ENCODE data around the gene SLC25A47. TPM values are rescaled to one million over a fixed set of nuclear protein-coding genes. Genes with fewer than 3 reads are reported as not detected.
A peak's percentile ranks its signal among the peaks of the same experiment; 100 is the strongest.
"Not testable (repeated sequence)": the region's sequence is repeated elsewhere in the genome, so short reads cannot be mapped to it uniquely, and the experiment has no call there.

SLC25A47 gene
- total RNA-seq, 4 donors from 2014 or later, result 0.54 to 1.2 TPM; not detected in 2

DNA sequence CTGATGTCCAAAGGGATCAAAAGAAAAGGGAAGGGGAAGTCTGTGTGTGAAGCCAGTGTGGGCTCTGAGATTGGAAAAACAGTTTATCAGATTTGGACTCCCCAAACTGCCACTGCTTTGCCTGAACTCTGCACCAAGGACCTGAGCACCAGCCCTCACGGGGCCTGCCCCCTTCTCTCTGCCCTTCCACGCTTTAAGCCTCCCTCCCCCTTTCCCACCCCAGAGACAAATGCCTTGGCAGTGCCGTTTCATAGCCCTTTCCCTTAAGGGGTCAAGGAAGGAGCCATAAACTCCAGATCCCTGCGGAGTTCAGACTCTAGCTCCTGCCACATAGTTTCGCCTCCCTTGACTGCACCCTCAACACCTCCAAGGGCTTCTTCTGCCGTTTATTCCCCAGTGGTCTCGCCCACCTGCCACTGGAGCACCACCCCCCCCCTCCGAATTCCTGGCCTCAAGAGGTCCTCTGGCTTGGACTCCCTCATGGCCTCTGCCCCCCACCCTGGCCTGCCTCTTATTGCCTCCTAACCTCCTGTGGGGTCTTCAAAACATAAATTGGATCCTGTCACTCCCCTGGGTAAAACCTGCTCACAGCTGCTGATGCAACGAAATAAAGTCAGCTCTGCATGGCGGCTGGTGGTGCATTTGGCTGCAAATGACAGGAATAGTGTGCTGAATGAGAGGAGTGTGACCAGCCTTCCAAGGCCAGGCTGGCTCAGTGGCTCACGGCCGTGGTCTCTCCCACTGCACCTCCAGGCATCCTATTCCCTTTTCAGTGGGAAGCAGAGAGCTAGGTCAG is 35.7 kb upstream of the SLC25A47 start:
- peak in 1 of 3 donors; percentile 41 for DNase-seq
- Histone ChIP-seq H3K36me3 (peaks cover 0 to 10% (median 0%) of the 10 kb centered on the region in 3 donors), H3K9me3 (no peaks in the 10 kb centered on the region), H3K27me3 (no peaks in the 10 kb centered on the region), H3K4me3 (no peak overlapping the region), H3K4me1 (peaks cover 0 to 14% (median 2%) of the 10 kb centered on the region in 4 donors), H3K27ac (no peak overlapping the region)
- TF ChIP-seq, protein P1, sequence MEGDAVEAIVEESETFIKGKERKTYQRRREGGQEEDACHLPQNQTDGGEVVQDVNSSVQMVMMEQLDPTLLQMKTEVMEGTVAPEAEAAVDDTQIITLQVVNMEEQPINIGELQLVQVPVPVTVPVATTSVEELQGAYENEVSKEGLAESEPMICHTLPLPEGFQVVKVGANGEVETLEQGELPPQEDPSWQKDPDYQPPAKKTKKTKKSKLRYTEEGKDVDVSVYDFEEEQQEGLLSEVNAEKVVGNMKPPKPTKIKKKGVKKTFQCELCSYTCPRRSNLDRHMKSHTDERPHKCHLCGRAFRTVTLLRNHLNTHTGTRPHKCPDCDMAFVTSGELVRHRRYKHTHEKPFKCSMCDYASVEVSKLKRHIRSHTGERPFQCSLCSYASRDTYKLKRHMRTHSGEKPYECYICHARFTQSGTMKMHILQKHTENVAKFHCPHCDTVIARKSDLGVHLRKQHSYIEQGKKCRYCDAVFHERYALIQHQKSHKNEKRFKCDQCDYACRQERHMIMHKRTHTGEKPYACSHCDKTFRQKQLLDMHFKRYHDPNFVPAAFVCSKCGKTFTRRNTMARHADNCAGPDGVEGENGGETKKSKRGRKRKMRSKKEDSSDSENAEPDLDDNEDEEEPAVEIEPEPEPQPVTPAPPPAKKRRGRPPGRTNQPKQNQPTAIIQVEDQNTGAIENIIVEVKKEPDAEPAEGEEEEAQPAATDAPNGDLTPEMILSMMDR (IDR thresholded peaks at IDR 0.05), result no peak
- no peak for TF ChIP-seq POLR2A (IDR thresholded peaks at IDR 0.05)

DNA sequence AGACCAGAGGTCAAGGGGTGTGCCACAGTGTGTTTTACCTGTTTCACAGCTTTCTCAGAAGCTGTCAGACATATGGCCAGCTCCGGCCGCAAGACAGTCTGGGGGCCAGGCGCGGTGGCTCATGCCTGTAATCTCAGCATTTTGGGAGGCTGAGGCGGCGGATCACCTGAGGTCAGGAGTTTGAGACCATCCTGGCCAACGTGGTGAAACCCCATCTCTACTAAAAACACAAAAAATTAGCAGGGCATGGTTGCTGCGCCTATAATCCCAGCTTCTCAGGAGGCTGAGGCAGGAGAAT is 35.2 kb upstream of the SLC25A47 start:
- peak in 1 of 3 donors; percentile 42 for DNase-seq
- not testable (repeated sequence) for H3K27me3 ChIP-seq, H3K4me3 ChIP-seq

DNA sequence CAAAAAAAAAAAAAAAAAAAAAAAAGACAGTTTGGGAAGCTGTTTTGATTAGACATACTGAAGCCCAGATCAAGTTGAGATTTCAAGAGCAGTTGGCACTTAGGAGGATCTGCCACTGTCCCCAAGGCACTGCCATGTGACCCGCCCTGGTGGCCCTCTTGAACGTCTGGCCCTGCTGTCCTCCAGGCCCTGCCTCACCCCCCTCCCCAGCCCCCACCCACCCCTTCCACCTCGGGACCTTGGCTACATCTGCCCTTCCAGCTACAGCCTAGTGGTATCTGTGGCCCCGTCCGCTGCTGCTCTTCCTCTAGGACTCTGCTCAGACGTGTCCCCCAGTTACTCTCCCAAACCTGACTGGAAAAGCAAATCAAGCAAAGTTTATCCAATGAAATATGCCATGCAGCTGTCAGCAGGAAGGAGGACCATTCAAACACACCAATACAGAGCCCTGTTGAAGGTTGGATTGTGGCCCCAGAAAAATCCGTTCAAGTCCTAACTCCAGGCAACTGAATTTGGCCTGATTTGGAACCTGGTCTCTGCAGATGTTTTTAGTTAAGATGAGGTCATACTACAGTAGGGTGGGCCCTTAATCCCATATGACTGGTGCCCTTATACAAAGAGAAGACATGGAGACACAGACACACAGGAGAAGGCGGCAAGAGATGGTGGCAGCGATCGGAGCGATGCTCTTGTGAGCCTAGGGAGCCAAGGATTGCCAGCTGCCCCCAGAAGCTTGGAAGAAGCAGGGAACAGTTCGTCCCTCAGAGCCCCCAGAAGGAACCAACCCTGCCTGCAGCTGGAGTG is 34.6 kb upstream of the SLC25A47 start:
- peaks cover 0 to 14% (median 2%) of the 10 kb centered on the region in 4 donors for H3K4me1 ChIP-seq
- DNase-seq, result peak in 1 of 3 donors; percentile 26
- H3K4me3 ChIP-seq, result no peak overlapping the region
- H3K9me3 ChIP-seq, result no peaks in the 10 kb centered on the region
- no peaks in the 10 kb centered on the region for H3K27me3 ChIP-seq
- no peak overlapping the region for H3K27ac ChIP-seq
- TF ChIP-seq, protein P1 (IDR thresholded peaks at IDR 0.05), result no peak
- TF ChIP-seq POLR2A (IDR thresholded peaks at IDR 0.05), result no peak
- peaks cover 0 to 17% (median 0%) of the 10 kb centered on the region in 3 donors for H3K36me3 ChIP-seq

More for the DNA sequence above, 35.2 kb upstream of the SLC25A47 start:
- H3K4me1 ChIP-seq, result peaks cover 0 to 14% (median 2%) of the 10 kb centered on the region in 4 donors
- H3K27ac ChIP-seq, H3K9me3 ChIP-seq: not testable (repeated sequence)
- H3K36me3 ChIP-seq, result peaks cover 0 to 15% (median 0%) of the 10 kb centered on the region in 3 donors

DNA sequence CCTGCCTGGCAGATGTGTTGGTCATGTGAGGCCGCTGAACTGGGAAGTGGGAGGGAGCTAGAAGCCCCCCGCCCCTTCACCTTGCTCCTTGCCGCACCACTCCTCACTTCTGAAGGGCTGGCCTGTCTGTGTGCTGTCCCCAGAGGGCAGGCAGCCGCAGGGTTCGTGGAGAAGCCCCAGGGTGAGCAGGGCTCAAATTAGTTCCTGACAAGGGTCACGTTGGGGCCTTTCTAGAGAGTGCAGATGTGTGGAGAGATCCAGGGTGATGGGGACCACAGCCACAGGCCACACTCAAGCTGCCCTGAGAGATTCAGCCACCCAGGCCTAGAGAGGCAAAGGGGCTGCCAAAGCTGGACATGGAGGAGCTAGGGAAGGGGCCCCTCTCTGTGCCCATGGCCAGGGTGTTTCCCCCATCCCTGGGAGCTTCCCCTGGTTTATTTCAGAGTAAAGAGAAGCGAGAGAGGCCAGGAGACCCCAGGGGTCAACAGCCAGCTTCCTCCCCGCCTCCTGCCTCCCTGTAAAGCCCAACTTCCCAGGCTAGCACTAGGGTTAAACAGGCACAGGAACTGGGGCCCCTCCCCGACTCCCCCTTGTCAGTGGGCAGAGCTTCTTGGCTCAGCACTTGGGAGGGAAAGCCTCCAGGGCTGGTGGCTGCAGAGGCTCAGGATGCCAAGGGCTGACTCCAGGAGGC is 33.1 kb upstream of the SLC25A47 start:
- H3K4me1 ChIP-seq, result peaks cover 0 to 7% (median 2%) of the 10 kb centered on the region in 4 donors
- TF ChIP-seq POLR2A (IDR thresholded peaks at IDR 0.05), result no peak
- TF ChIP-seq, protein P1 (IDR thresholded peaks at IDR 0.05), result no peak
- H3K27me3 ChIP-seq, result no peaks in the 10 kb centered on the region
- no peak overlapping the region for H3K4me3 ChIP-seq
- H3K9me3 ChIP-seq, result no peaks in the 10 kb centered on the region
- peak in 1 of 3 donors; percentile 40 for DNase-seq
- no peak overlapping the region for H3K27ac ChIP-seq
- peaks cover 0 to 17% (median 0%) of the 10 kb centered on the region in 3 donors for H3K36me3 ChIP-seq

DNA sequence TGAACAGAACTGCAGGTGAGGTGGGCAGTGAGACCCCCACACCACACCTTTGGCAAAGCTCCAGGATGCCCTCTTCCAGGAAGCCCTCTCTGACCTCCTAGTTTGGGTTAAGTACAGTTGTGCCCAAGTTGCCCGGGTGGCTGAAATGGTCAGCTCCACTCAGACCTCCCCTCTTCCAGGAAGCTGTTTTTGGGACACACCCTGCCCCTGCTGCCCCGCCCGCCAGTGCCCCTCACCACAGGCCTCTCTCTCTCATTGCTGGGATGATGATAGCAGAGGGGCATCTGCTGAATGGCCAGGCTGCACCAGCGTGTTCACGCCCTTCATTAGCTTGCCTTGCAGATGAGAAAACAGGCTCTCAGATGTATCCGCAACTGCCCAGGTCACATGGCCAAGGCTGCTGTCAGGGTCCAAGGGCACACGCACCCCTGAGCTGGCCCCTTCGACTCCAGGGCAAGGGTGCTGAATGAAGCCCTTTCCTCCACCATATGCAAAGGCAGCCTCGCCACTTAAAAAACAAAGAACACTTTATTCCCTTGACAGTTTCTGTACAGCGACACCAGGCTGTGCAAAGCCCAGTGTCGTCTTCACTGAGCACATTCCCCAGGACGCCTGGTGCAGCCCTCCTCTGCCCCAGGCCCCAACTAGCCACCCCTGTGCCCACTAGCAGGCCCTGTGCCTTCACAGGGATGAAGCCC is 32.4 kb upstream of the SLC25A47 start:
- TF ChIP-seq, protein P1 (IDR thresholded peaks at IDR 0.05), result no peak
- no peak for TF ChIP-seq POLR2A (IDR thresholded peaks at IDR 0.05)
- peaks cover 0 to 17% (median 0%) of the 10 kb centered on the region in 3 donors for H3K36me3 ChIP-seq

More for the DNA sequence above, 32.4 kb upstream of the SLC25A47 start:
- peak in 1 of 3 donors; percentile 41 for DNase-seq
- no peak overlapping the region for H3K4me3 ChIP-seq
- H3K4me1 ChIP-seq, result peaks cover 0 to 5% (median 2%) of the 10 kb centered on the region in 4 donors
- no peak overlapping the region for H3K27ac ChIP-seq
- H3K9me3 ChIP-seq, result no peaks in the 10 kb centered on the region
- H3K27me3 ChIP-seq, result no peaks in the 10 kb centered on the region

All from Peyer's patch (tissue), 4 donors.